ENCODE data around the gene KIAA0930. TPM values are rescaled to one million over a fixed set of nuclear protein-coding genes. Genes with fewer than 3 reads are reported as not detected.

KIAA0930 gene
- total RNA-seq, 1 donor from 2014 or later = 42.5 TPM

GRCh38 chr22:45228401-45228754 lies 12.3 kb downstream of the KIAA0930 start:
- H3K4me1 ChIP-seq = peaks cover 46% of the 10 kb centered on the region

GRCh38 chr22:45227645-45228400 lies 12.9 kb downstream of the KIAA0930 start:
- H3K4me3 ChIP-seq = no peak overlapping the region
- TF ChIP-seq POLR2A (IDR thresholded peaks at IDR 0.05) (no peak), POLR2AphosphoS5 (IDR thresholded peaks at IDR 0.05; ENCODE audit: insufficient read depth in 1 of 2, low read depth in 1 of 2) (no peak), CTCF (IDR thresholded peaks at IDR 0.05) (no peak)
- H3K27me3 ChIP-seq = no peaks in the 10 kb centered on the region
- no peaks in the 10 kb centered on the region for H3K36me3 ChIP-seq
- peaks cover 50% of the 10 kb centered on the region for H3K4me1 ChIP-seq
- DNase-seq (ENCODE audit: extremely low spot score in 2 of 2) = no peak
- intact Hi-C loops (cut with DNase I) = no loop called here
- H3K27ac ChIP-seq = no peak overlapping the region
- H3K9me3 ChIP-seq = no peaks in the 10 kb centered on the region

More at GRCh38 chr22:45228401-45228754, 12.3 kb downstream of the KIAA0930 start:
- H3K4me3 ChIP-seq = no peak overlapping the region
- no peak for DNase-seq (ENCODE audit: extremely low spot score in 2 of 2)
- TF ChIP-seq POLR2AphosphoS5 (IDR thresholded peaks at IDR 0.05; ENCODE audit: insufficient read depth in 1 of 2, low read depth in 1 of 2) (no peak), POLR2A (IDR thresholded peaks at IDR 0.05) (no peak), CTCF (IDR thresholded peaks at IDR 0.05) (no peak)
- no peaks in the 10 kb centered on the region for H3K9me3 ChIP-seq
- H3K27ac ChIP-seq = no peak overlapping the region
- no peaks in the 10 kb centered on the region for H3K36me3 ChIP-seq
- no peaks in the 10 kb centered on the region for H3K27me3 ChIP-seq
- intact Hi-C loops (cut with DNase I) = no loop called here

- Histone ChIP-seq H3K27me3 (no peaks in the 10 kb centered on the region), H3K27ac (peak overlapping the region; percentile 53), H3K9me3 (no peaks in the 10 kb centered on the region), H3K36me3 (no peaks in the 10 kb centered on the region), H3K4me1 (peaks cover 49% of the 10 kb centered on the region), H3K4me3 (no peak overlapping the region)
- TF ChIP-seq POLR2A (IDR thresholded peaks at IDR 0.05) (no peak), CTCF (IDR thresholded peaks at IDR 0.05) (no peak), POLR2AphosphoS5 (IDR thresholded peaks at IDR 0.05; ENCODE audit: insufficient read depth in 1 of 2, low read depth in 1 of 2) (no peak)
- intact Hi-C loops (cut with DNase I) = no loop called here
- no peak for DNase-seq (ENCODE audit: extremely low spot score in 2 of 2)
Measured at GRCh38 chr22:45226503-45227186, 14.0 kb downstream of the KIAA0930 start.

- intact Hi-C loops (cut with DNase I) = no loop called here
- no peak for TF ChIP-seq CTCF (IDR thresholded peaks at IDR 0.05)
- peak in 1 of 2 donors; percentile 55 for TF ChIP-seq POLR2AphosphoS5 (IDR thresholded peaks at IDR 0.05; ENCODE audit: insufficient read depth in 1 of 2, low read depth in 1 of 2)
- H3K4me3 ChIP-seq = no peak overlapping the region
- H3K9me3 ChIP-seq = no peaks in the 10 kb centered on the region
- no peaks in the 10 kb centered on the region for H3K27me3 ChIP-seq
- peak overlapping the region; percentile 53 for H3K27ac ChIP-seq
- H3K36me3 ChIP-seq = no peaks in the 10 kb centered on the region
- no peak for DNase-seq (ENCODE audit: extremely low spot score in 2 of 2)
- peaks cover 42% of the 10 kb centered on the region for H3K4me1 ChIP-seq
Measured at GRCh38 chr22:45225732-45226502, 14.8 kb downstream of the KIAA0930 start.
